HepG2 (cell line): ENCODE results near the gene B9D2. TPM values are rescaled to one million over a fixed set of nuclear protein-coding genes. Genes with fewer than 3 reads are reported as not detected.
A peak's percentile ranks its signal among the peaks of the same experiment; 100 is the strongest.

ENCODE experiments used
- ATRX ChIP-seq: sonication (generic); formaldehyde crosslinking; IDR thresholded peaks from 2 replicates; pipeline ENCODE4 v1.4.0; 2020; ENCODE audit warnings: missing genetic modification reagents, borderline replicate concordance
- CEBPG ChIP-seq: IDR thresholded peaks from 2 replicates; pipeline ENCODE4 v1.6.1; 2016
- polyA plus RNA-seq, 8 experiments: library from polyadenylated mRNA; depleted of rRNA in 3 of 8; stranded (reverse) in 7 of 8; unstranded in 1 of 8; fragments of >200 nt; fragmentation: Illumina TruSeq in 4 of 8; extraction: Trizol in 4 of 8; gene quantifications; 2 replicates each; pipeline versions ENCODE4 v1.2.1 to v1.2.3, GENCODE V29; 2011 to 2016; ENCODE audit warnings: low read depth in 4 of 8, missing spikeins in 1 of 8, mixed read lengths in 1 of 8; ENCODE audit not compliant: insufficient read depth in 1 of 8
- total RNA-seq, 5 experiments: library from RNA; depleted of rRNA; stranded (reverse); fragments of >200 nt; fragmentation: Illumina TruSeq; extraction: Trizol; gene quantifications; 2 replicates each; pipeline ENCODE4 v1.2.3, GENCODE V29; 2016; ENCODE audit warnings: low read depth in 1 of 5
- TF ChIP-seq, protein P1 (sequence below): sonication (generic); formaldehyde crosslinking; IDR thresholded peaks from 2 replicates; pipeline ENCODE4 v1.4.0; 2020; ENCODE audit warnings: missing genetic modification reagents
- TF ChIP-seq, protein P2 (sequence below), 2 experiments: sonication (generic) in 1 of 2; formaldehyde crosslinking in 1 of 2; IDR thresholded peaks; 2 replicates each; pipeline versions ENCODE4 v1.4.0 to v1.6.1; 2018 to 2020; ENCODE audit warnings: missing genetic modification reagents in 2 of 2, borderline replicate concordance in 1 of 2, low read depth in 1 of 2, mild to moderate bottlenecking in 1 of 2, missing biosample characterization in 1 of 2
- TF ChIP-seq, protein P3 (sequence below), 2 experiments: fragments of 450-650 bp in 1 of 2; sonication (generic) in 1 of 2; formaldehyde crosslinking in 1 of 2; IDR thresholded peaks; 2 replicates each; pipeline versions ENCODE4 v1.6.1 to v1.8.0; 2016 to 2022; ENCODE audit warnings: antibody characterized with exemption in 1 of 2, mild to moderate bottlenecking in 1 of 2, missing genetic modification reagents in 1 of 2
- TF ChIP-seq, protein P4 (sequence below): sonication (generic); formaldehyde crosslinking; IDR thresholded peaks from 2 replicates; pipeline ENCODE4 v1.4.0; 2020; ENCODE audit warnings: mild to moderate bottlenecking, missing genetic modification reagents
- TF ChIP-seq, protein P5 (sequence below): sonication (generic); formaldehyde crosslinking; IDR thresholded peaks from 2 replicates; pipeline ENCODE4 v1.4.0; 2020; ENCODE audit warnings: missing genetic modification reagents, mild to moderate bottlenecking, borderline replicate concordance
- TF ChIP-seq, protein P6 (sequence below): sonication (generic); formaldehyde crosslinking; IDR thresholded peaks from 2 replicates; pipeline ENCODE4 v1.4.0; 2020; ENCODE audit warnings: missing genetic modification reagents

Gene B9D2
- total and polyA plus RNA-seq, 2 of the 13 experiments (the other 11 are each of a cell fraction or from before 2014, with no cell fraction given) = 3.1 to 4.4 TPM

DNA sequence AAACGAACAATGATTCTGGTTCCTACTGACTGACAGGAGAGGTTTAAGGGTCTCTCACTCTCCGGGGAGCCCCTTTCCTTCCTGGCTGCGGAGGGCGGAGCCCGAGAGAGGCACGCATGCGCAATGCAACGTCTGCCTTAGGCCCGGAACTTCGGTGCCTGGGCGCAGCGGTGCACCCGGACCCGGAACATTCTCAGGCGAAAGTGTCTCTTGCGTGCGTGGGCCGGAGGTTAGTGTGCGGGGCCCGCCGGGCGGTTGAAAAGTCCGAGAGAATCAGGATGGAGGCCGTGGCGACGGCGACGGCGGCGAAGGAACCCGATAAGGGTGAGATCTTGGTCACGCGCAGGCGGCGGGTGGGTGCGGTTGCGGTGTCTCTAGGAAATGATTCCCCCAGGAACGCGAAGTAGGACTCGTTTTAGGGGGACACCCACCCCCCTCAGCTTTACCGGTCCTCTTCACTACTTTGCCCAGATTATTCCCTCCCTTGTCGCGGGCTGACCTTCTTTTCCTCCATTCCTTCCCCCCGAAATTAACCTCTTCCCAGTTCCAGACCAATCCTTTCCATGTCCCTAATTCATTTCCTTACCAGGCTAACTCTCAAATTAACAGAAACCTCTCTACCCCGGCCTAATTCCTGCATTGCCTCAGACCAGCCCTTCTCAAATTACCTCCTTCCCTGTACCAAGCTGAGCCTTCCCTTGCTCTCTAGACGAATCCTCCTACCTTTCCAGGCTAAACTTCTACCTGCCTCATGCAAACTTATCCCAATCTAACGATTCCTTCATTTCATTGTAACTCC lies 53.7 kb downstream of the B9D2 start, which contains the start of gene CCDC97 (continued):
- TF ChIP-seq, protein P1, sequence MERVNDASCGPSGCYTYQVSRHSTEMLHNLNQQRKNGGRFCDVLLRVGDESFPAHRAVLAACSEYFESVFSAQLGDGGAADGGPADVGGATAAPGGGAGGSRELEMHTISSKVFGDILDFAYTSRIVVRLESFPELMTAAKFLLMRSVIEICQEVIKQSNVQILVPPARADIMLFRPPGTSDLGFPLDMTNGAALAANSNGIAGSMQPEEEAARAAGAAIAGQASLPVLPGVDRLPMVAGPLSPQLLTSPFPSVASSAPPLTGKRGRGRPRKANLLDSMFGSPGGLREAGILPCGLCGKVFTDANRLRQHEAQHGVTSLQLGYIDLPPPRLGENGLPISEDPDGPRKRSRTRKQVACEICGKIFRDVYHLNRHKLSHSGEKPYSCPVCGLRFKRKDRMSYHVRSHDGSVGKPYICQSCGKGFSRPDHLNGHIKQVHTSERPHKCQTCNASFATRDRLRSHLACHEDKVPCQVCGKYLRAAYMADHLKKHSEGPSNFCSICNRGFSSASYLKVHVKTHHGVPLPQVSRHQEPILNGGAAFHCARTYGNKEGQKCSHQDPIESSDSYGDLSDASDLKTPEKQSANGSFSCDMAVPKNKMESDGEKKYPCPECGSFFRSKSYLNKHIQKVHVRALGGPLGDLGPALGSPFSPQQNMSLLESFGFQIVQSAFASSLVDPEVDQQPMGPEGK (CRISPR knock-in tag) = peak; percentile 59
- TF ChIP-seq, protein P2, sequence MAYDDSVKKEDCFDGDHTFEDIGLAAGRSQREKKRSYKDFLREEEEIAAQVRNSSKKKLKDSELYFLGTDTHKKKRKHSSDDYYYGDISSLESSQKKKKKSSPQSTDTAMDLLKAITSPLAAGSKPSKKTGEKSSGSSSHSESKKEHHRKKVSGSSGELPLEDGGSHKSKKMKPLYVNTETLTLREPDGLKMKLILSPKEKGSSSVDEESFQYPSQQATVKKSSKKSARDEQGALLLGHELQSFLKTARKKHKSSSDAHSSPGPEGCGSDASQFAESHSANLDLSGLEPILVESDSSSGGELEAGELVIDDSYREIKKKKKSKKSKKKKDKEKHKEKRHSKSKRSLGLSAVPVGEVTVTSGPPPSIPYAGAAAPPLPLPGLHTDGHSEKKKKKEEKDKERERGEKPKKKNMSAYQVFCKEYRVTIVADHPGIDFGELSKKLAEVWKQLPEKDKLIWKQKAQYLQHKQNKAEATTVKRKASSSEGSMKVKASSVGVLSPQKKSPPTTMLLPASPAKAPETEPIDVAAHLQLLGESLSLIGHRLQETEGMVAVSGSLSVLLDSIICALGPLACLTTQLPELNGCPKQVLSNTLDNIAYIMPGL (CRISPR knock-in tag; IDR thresholded peaks at IDR 0.05; ENCODE audit: borderline replicate concordance in 1 of 2, low read depth in 1 of 2) = peak; percentile 87 to 90
- TF ChIP-seq, protein P3, sequence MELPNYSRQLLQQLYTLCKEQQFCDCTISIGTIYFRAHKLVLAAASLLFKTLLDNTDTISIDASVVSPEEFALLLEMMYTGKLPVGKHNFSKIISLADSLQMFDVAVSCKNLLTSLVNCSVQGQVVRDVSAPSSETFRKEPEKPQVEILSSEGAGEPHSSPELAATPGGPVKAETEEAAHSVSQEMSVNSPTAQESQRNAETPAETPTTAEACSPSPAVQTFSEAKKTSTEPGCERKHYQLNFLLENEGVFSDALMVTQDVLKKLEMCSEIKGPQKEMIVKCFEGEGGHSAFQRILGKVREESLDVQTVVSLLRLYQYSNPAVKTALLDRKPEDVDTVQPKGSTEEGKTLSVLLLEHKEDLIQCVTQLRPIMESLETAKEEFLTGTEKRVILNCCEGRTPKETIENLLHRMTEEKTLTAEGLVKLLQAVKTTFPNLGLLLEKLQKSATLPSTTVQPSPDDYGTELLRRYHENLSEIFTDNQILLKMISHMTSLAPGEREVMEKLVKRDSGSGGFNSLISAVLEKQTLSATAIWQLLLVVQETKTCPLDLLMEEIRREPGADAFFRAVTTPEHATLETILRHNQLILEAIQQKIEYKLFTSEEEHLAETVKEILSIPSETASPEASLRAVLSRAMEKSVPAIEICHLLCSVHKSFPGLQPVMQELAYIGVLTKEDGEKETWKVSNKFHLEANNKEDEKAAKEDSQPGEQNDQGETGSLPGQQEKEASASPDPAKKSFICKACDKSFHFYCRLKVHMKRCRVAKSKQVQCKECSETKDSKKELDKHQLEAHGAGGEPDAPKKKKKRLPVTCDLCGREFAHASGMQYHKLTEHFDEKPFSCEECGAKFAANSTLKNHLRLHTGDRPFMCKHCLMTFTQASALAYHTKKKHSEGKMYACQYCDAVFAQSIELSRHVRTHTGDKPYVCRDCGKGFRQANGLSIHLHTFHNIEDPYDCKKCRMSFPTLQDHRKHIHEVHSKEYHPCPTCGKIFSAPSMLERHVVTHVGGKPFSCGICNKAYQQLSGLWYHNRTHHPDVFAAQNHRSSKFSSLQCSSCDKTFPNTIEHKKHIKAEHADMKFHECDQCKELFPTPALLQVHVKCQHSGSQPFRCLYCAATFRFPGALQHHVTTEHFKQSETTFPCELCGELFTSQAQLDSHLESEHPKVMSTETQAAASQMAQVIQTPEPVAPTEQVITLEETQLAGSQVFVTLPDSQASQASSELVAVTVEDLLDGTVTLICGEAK (IDR thresholded peaks at IDR 0.05) = peak; percentile 62
- TF ChIP-seq, protein P3 (CRISPR knock-in tag; IDR thresholded peaks at IDR 0.05) = peak; percentile 88
- TF ChIP-seq, protein P4, sequence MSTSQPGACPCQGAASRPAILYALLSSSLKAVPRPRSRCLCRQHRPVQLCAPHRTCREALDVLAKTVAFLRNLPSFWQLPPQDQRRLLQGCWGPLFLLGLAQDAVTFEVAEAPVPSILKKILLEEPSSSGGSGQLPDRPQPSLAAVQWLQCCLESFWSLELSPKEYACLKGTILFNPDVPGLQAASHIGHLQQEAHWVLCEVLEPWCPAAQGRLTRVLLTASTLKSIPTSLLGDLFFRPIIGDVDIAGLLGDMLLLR (CRISPR knock-in tag) = peak; percentile 66; the same call in 1 of the 2 replicates
- TF ChIP-seq ATRX (CRISPR knock-in tag) (no peak), CEBPG (CRISPR knock-in tag) (0 out of 2 replicates have a peak, but pooled peaks have one; percentile 8)
- TF ChIP-seq, protein P5, sequence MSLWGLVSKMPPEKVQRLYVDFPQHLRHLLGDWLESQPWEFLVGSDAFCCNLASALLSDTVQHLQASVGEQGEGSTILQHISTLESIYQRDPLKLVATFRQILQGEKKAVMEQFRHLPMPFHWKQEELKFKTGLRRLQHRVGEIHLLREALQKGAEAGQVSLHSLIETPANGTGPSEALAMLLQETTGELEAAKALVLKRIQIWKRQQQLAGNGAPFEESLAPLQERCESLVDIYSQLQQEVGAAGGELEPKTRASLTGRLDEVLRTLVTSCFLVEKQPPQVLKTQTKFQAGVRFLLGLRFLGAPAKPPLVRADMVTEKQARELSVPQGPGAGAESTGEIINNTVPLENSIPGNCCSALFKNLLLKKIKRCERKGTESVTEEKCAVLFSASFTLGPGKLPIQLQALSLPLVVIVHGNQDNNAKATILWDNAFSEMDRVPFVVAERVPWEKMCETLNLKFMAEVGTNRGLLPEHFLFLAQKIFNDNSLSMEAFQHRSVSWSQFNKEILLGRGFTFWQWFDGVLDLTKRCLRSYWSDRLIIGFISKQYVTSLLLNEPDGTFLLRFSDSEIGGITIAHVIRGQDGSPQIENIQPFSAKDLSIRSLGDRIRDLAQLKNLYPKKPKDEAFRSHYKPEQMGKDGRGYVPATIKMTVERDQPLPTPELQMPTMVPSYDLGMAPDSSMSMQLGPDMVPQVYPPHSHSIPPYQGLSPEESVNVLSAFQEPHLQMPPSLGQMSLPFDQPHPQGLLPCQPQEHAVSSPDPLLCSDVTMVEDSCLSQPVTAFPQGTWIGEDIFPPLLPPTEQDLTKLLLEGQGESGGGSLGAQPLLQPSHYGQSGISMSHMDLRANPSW (CRISPR knock-in tag) = no peak
- TF ChIP-seq, protein P6, sequence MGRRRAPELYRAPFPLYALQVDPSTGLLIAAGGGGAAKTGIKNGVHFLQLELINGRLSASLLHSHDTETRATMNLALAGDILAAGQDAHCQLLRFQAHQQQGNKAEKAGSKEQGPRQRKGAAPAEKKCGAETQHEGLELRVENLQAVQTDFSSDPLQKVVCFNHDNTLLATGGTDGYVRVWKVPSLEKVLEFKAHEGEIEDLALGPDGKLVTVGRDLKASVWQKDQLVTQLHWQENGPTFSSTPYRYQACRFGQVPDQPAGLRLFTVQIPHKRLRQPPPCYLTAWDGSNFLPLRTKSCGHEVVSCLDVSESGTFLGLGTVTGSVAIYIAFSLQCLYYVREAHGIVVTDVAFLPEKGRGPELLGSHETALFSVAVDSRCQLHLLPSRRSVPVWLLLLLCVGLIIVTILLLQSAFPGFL (CRISPR knock-in tag) = no peak
